GM15510 (cell line): Measurements from ENCODE around the gene KIF18B.
A peak's percentile ranks its signal among the peaks of the same experiment; 100 is the strongest.

Experiments used
- POLR2A ChIP-seq: IDR thresholded peaks from 3 replicates; pipeline ENCODE4 v1.6.1; 2011; ENCODE audit warnings: borderline replicate concordance; ENCODE audit not compliant: insufficient read length; ENCODE audit errors: extremely low read depth

KIF18B gene

DNA sequence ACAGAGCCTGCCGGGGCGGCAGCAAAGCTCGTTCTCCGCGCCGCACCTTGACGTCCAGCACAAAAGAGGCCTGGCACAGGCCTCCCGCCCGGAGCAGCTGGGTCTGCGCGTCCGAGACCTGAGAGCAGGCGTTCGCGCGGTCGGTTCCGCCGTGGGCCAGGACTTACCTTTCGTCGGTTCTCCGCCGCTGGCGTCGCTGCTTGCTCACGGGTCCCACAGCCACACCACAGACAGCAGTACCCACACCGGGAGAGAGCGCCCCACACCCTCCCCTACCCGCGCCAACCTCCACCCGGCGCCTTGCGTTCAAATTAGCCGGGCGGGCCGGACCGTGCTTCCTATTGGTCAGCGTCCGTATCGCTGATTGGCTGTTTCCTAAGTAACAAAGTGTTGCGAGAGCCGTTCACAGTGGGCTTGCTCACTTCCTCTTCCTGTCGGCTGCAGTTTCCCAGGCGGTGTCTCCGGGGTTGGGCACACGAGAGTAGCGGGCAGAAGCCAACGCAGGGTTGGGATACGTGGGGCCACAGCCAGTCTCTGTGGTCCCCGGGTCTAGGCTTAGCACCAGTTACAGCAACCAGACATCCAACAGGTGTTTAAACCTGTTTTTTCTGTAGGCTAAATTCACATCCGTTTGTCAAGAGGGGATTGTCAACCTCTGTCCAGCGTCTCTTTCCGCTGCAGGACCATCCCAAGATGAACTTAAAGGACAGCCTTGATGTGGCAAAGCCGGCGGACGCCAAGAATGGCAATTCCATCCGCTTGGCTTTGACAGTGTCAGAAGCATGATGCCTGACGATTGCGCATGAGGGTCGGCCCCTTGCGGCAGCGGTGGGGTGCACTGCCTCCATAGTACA, at the start of gene KIF18B:
Gene KIF18B (minus strand): TSS at position 313 of the 854 bp plus-strand sequence. CDS start 11,429 bp downstream, outside the sequence.
- peak; percentile 94 for TF ChIP-seq POLR2A

- no peak for TF ChIP-seq POLR2A
Observed at GRCh38 chr17:44996304-44996703, 48.7 kb upstream of the KIF18B start.

DNA sequence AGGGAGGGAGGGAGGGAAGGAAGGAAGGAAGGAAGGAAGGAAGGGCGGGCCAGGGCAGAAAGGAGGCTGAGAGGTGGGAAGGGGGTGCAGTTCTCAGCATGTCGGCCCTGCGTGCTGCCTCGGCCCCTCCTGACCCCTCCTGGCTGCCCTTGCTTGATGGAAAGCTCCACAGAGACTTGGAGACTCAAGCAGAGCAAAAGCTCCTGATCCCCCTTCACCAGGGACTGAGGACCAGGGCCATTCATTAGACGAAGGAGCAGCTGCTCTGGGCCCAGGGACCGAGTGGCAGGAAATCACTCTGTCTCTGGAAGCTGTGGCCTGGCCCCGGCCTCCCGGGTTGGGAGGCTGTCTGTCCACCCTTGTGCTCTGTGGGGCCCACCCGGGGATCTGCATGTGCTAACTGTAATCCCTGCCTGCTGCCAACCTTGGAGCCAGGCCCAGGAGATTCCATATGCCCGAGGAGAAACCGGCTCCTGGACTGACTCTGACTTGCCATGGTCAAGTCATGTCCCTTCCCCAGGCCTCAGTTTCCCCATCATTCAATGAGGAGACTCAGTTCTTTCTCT, 47.9 kb upstream of the KIF18B start:
- TF ChIP-seq POLR2A = no peak

DNA sequence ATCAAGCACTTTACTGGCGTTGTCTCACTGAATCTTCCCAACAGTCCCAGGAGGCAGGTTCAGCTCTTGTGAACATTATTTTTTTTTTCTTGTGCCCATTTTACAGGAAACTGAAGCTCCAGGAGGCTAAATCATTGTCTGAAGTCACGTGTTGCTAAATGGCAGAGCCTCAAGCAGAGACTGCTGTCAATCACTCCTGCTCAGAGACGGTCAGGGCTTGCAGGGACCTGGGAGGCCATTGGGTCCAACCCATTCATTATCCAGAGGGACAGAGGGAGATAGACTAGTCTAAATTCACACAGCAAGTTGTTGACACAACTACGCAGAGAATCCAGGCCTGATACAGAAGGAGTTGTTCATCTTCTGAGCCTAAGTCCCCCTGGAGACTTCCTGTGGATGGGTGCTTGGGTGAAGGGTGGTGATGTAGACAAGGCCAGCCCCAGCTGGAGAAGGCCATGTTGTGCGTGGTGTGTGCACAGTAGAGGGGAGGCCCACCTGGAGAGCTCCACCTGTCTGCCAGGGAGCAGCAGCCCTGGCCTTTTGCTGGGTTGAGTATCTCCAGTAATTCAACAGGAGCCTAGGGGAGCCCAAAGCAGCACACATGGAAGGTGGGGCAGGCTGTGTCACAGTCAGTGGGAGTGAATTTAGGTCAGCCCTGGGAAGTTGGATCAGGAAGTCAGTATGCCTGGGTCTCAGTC, 44.8 kb upstream of the KIF18B start:
- no peak for TF ChIP-seq POLR2A

GRCh38 chr17:44990994-44991393, 43.4 kb upstream of the KIF18B start:
- TF ChIP-seq POLR2A = no peak

DNA sequence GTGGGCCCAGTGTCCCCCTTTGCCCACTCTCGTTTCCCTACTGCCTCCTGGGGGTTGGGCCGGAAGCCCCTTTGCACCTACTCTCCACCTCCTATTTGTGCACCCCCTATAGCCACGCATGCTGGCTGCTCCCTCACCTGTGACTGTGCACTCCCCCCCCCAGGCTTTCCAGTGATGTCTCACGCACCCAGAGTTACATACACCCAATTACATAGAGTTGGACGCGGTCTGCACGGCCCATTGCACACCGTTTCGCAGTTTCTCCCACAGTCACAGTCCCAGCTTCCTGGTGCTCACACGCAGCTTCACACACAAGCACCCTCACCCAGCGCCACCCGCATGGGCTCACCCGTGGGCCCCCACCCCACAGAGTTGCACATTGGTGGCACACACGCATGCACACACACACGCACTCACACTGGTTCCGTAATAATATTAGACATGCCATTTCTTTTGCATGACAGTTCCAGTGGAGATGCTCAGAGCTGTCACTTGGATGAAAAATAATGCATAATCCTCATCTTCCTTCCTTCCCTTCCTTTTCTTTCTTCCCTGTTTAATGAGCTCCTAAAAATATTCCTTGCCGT, 42.1 kb upstream of the KIF18B start:
- TF ChIP-seq POLR2A = no peak

DNA sequence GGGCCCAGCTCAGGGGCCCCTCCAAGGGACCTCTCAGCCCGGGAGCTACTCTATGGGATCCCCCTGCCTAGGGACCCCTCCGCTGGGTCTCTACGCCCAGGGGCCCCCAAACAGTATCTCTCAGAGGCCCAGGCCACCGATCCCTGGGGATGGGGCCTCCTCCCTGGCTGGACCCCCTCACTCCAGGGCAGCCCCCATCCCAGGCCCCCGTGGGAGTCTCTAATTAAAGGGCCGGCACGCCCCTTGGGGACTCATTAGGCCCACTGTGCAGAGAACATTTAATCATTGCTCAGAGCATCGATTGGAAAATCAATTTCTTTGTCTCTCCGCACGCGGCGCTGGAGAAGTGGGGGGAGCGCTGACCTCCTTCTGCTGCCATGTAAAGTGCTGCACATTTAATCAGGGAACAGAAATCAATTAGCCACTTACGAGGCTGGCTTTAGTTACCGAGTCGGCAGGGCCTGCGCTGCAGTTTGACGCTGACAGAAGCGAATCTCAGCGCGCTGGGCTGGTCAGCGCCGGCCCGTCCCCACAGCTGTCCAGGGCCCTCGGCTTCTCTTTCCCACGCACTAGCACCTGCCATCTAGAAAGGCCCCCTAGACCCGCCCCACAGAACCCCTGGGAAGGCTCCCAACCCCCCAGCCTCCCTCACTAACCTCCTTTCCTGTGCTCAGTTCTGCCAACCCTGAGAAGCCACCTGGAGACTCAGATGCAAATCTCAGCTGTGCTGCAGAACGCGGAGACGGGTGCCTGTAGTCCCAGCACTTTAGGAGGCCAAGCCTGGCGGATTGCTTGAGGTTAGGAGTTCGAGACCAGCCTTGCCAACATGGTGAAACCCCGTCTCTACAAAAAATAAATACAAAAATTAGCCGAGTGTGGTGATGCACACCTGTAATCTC, 40.7 kb upstream of the KIF18B start:
- no peak for TF ChIP-seq POLR2A

DNA sequence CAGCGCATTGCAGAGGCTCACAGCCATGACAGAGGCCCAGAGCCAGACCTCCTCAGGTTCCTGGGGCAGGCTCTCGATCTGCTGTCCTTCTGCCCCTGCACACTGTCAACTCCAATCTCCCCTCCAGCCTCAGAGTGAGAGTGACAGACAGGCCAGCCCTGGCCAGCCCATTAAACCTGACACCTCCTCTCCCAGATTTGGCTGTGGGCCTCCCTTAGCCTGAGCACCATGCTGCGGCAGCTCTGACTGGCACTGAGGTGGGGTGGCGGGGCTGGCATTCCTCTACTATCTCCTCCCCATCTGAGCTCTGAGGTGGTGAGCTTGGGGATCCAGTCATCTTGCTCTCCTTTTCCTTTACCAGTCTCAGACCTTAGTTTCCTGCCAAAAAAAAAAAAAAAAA, 36.0 kb upstream of the KIF18B start:
- TF ChIP-seq POLR2A = no peak

DNA sequence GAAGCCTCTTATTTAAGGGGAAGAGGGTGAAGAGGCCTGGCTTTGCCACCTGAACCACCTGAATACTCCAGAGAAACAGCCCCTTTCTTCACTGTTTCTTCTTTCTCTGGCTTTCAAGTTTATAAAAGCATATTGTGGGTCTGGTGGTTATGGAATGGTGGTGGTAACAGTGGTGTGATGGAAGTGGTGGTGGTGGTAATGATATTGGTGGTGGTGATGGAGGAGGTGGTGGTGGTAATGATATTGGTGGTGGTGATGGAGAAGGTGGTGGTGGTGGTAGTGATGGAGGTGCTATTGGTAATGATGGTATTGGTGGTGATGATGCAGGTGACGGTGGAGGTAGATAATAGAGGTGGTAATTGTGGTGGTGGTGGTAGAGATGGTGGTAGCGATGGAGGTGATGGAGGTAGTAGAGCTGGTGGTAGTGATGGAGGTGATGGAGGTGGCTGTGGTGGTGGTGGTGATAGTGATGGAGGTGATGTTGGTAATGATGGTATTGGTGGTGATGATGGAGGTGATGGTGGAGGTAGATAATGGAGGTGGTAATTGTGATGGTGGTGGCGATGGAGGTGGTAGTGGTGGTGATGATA, 34.6 kb upstream of the KIF18B start:
- TF ChIP-seq POLR2A = no peak

- no peak for TF ChIP-seq POLR2A
Observed at GRCh38 chr17:44981221-44981968, 33.8 kb upstream of the KIF18B start.

GRCh38 chr17:44979426-44979995, 31.9 kb upstream of the KIF18B start:
- TF ChIP-seq POLR2A = no peak

GRCh38 chr17:44978807-44979206, 31.2 kb upstream of the KIF18B start:
- no peak for TF ChIP-seq POLR2A
